Endothelial cell of umbilical vein (primary cell): ENCODE data around the gene PKD1. TPM values are rescaled to one million over a fixed set of nuclear protein-coding genes. Genes with fewer than 3 reads are reported as not detected.

Experiments used
- BruUV-seq: library from RNA; stranded (reverse); fragments of 400-500 nt; replicated peaks from 2 replicates; lab custom pipeline; 2021; lab: Mats Ljungman, UMichigan
- CTCF ChIA-PET: fragments of 300-600, 350-600 bp; sonication (Branson Sonifier 250); formaldehyde crosslinking; loops from one replicate; lab custom pipeline; 2021; ENCODE audit warnings: antibody characterized with exemption, inconsistent platforms; lab: Charles Lee
- POLR2A ChIA-PET: fragments of 300-600, 350-600 bp; sonication (Branson Sonifier 250); formaldehyde crosslinking; loops from one replicate; lab custom pipeline; 2021; ENCODE audit warnings: antibody characterized with exemption, inconsistent platforms; lab: Charles Lee
- DNase-seq: peaks from one replicate; pipeline ENCODE4 v3.0.0-alpha.2; 2011; ENCODE audit warnings: low read depth, low spot score
- FAIRE-seq: peaks from 2 replicates; lab custom pipeline; 2011; peaks lifted over from hg19 to GRCh38; lab: Jason Lieb, UNC
- H2AFZ ChIP-seq: 2 replicates; pipeline ENCODE4 v1.6.0; 2012; ENCODE audit warnings: low read depth, low read length, control low read depth, inconsistent platforms
- H3K27ac ChIP-seq: 2 replicates; pipeline ENCODE4 v1.5.1; 2011; ENCODE audit warnings: low read depth, mild to moderate bottlenecking, control low read depth, low read length, moderate library complexity; ENCODE audit not compliant: insufficient read depth
- H3K27me3 ChIP-seq, 2 experiments: 2 replicates each; pipeline versions ENCODE4 v1.6.0 to v1.6.1; 2011; ENCODE audit warnings: low read length in 2 of 2, mixed read lengths in 1 of 2; ENCODE audit not compliant: control insufficient read depth in 2 of 2, insufficient read depth in 2 of 2
- H3K36me3 ChIP-seq, 2 experiments: 2 replicates in 1 of 2; 3 replicates in 1 of 2; pipeline ENCODE4 v1.5.1; 2011; ENCODE audit warnings: low read length in 2 of 2, mild to moderate bottlenecking in 1 of 2, moderate library complexity in 1 of 2; ENCODE audit not compliant: control insufficient read depth in 2 of 2, insufficient read depth in 2 of 2; ENCODE audit errors: extremely low read depth in 1 of 2
- H3K4me1 ChIP-seq: 3 replicates; pipeline ENCODE4 v1.5.1; 2011; ENCODE audit warnings: mild to moderate bottlenecking, low read length; ENCODE audit not compliant: control insufficient read depth, insufficient read depth; ENCODE audit errors: extremely low read depth
- H3K4me2 ChIP-seq: 2 replicates; pipeline ENCODE4 v1.6.1; 2011; ENCODE audit warnings: low read length, control low read depth, mixed read lengths; ENCODE audit not compliant: insufficient read depth
- H3K4me3 ChIP-seq, 3 experiments: fragments of 200-600 bp in 1 of 3; sonication (generic), shearing (Covaris generic) in 1 of 3; replicated peaks in 1 of 3; 2 replicates each; pipeline ENCODE4 v1.5.1; 2011 to 2016; ENCODE audit warnings: control low read depth in 3 of 3, low read length in 3 of 3, mild to moderate bottlenecking in 2 of 3, inconsistent platforms in 1 of 3, low read depth in 1 of 3, moderate library complexity in 1 of 3; ENCODE audit not compliant: insufficient read depth in 1 of 3
- H3K79me2 ChIP-seq: 2 replicates; pipeline ENCODE4 v1.6.0; 2012; ENCODE audit warnings: low read length, inconsistent platforms; ENCODE audit not compliant: control insufficient read depth, insufficient read depth
- H3K9ac ChIP-seq: replicated peaks from 2 replicates; pipeline ENCODE3; 2011; ENCODE audit warnings: low read length, control low read depth; ENCODE audit not compliant: insufficient read depth; ENCODE audit errors: extremely low read depth
- H3K9me1 ChIP-seq: replicated peaks from 3 replicates; pipeline ENCODE4 v1.6.0; 2011; ENCODE audit warnings: mild to moderate bottlenecking, low read length; ENCODE audit not compliant: control insufficient read depth, insufficient read depth; ENCODE audit errors: extremely low read depth
- H3K9me3 ChIP-seq: replicated peaks from 2 replicates; pipeline ENCODE4 v1.5.1; 2012; ENCODE audit warnings: low read length, inconsistent platforms; ENCODE audit not compliant: control insufficient read depth, insufficient read depth
- H4K20me1 ChIP-seq: replicated peaks from 2 replicates; pipeline ENCODE3; 2011; ENCODE audit warnings: mild to moderate bottlenecking, low read length; ENCODE audit not compliant: control insufficient read depth, insufficient read depth; ENCODE audit errors: extremely low read depth
- EZH2 ChIP-seq: IDR thresholded peaks from 2 replicates; pipeline ENCODE4 v1.6.1; 2012; ENCODE audit warnings: borderline replicate concordance, low read depth, mild to moderate bottlenecking, moderate library complexity, low read length, inconsistent platforms; ENCODE audit not compliant: severe bottlenecking
- FOS ChIP-seq: IDR thresholded peaks from 2 replicates; pipeline ENCODE4 v1.6.1; 2011; ENCODE audit warnings: mild to moderate bottlenecking, low read length, moderate library complexity, borderline replicate concordance; ENCODE audit not compliant: insufficient read depth
- GATA2 ChIP-seq: IDR thresholded peaks from 2 replicates; pipeline ENCODE4 v1.7.0; 2011; ENCODE audit warnings: low read depth, mild to moderate bottlenecking, moderate library complexity, mixed read lengths, low read length; ENCODE audit not compliant: insufficient read length, insufficient read depth
- JUN ChIP-seq: IDR thresholded peaks from 2 replicates; pipeline ENCODE4 v1.6.1; 2011; ENCODE audit warnings: borderline replicate concordance, low read depth; ENCODE audit not compliant: insufficient read length, insufficient read depth
- MYC ChIP-seq: IDR thresholded peaks from one replicate; pipeline ENCODE4 v1.6.1; 2011; ENCODE audit warnings: mild to moderate bottlenecking, low read depth, low read length
- POLR2A ChIP-seq: IDR thresholded peaks from 2 replicates; pipeline ENCODE4 v1.6.1; 2012; ENCODE audit warnings: low read depth, mild to moderate bottlenecking, control low read depth, low read length
- POLR2AphosphoS5 ChIP-seq: IDR thresholded peaks from 2 replicates; pipeline ENCODE4 v1.6.1; 2012; ENCODE audit warnings: low read depth, mild to moderate bottlenecking, control low read depth, low read length, moderate library complexity; ENCODE audit not compliant: insufficient read depth
- dilution Hi-C: fragments of 300-500 bp; cut with MboI; formaldehyde crosslinking; loops from one replicate; pipeline ENCODE4 v1.15.0; 2019; ENCODE audit warnings: low sequenced_read_pairs; ENCODE audit not compliant: extremely low pct_ligation_motif_present
- intact Hi-C: fragments of 100-400 bp; cut with micrococcal nuclease; formaldehyde crosslinking; loops from one replicate; pipeline ENCODE4 v1.10.0; 2022
- polyA plus RNA-seq, 4 experiments: library from polyadenylated mRNA; depleted of rRNA in 3 of 4; stranded (reverse) in 3 of 4; unstranded in 1 of 4; fragments of >200 nt; gene quantifications; 2 replicates each; pipeline versions ENCODE4 v1.2.1 to v1.2.3, GENCODE V29; 2011 to 2012; ENCODE audit warnings: missing spikeins in 1 of 4
- total RNA-seq: library from RNA; stranded (reverse); gene quantifications from 2 replicates; pipeline ENCODE4 v1.2.3, GENCODE V29; 2021
- TF ChIP-seq, protein P1 (sequence below), 2 donors: IDR thresholded peaks; 1 replicate in 1 of 2; 2 replicates in 1 of 2; pipeline ENCODE4 v1.5.1; 2011; ENCODE audit warnings: low read length in 2 of 2, mild to moderate bottlenecking in 2 of 2, moderate library complexity in 2 of 2, control low read depth in 1 of 2, inconsistent platforms in 1 of 2, low read depth in 1 of 2; ENCODE audit not compliant: insufficient read depth in 1 of 2; ENCODE audit errors: extremely low read depth in 1 of 2
- TF ChIP-seq, protein P2 (sequence below): IDR thresholded peaks from 2 replicates; pipeline ENCODE4 v1.6.1; 2011; ENCODE audit not compliant: insufficient read depth, insufficient read length

PKD1 gene
- total and polyA plus RNA-seq, 2 donors (not counting 3 experiments of a cell fraction or from before 2014, with no cell fraction given) = 52.5 to 102 TPM

DNA sequence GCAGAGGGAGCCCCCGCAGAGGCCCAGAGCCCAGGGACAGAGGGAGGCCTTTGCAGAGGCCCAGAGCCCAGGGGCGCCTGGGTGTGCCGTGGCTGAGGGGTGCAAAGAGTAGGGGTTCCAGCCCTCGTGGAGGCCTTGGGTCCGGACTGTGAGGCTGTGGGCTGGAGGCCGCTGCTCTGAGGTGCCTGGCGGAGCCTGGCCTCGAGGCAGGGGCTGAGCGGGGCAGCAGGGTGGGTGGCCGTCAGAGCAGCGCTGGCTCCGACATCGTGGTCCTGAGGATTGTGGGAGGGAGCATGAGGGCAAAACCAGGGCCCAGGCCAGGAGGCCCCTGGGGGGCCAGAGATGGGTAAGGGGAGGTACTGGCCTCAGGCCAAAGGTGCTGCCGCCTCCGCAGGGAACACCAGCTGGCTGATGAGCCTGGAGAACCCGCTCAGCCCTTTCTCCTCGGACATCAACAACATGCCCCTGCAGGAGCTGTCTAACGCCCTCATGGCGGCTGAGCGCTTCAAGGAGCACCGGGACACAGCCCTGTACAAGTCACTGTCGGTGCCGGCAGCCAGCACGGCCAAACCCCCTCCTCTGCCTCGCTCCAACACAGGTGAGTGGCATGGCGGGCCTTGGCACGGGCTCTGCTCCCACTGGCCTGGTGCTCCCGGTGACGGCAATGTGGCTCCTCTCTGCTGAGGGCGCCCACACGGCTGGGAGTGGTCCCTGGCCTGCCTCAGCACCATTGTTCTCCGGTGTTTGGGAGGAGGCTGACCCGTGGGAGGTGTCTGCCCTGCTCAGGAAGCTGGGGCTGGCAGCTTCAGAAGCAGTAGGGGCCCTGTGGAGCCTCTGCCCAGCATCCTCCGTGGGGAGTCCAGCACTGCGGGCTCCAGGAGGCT lies 54.3 kb downstream of the PKD1 start:
- FAIRE-seq (no peak), DNase-seq (no peak)
- POLR2A ChIA-PET = no interaction called here
- CTCF ChIA-PET = interaction anchor here (2.2 to 2.3 kb wide), 2 partner anchors 9 to 58 kb away, joined by 6 to 8 read pairs; no protein-coding TSS in a partner anchor
- Histone ChIP-seq H3K9ac (no peak overlapping the region), H3K9me3 (no peaks in the 10 kb centered on the region), H3K4me1 (no peaks in the 10 kb centered on the region), H3K4me3 (no peak overlapping the region), H3K4me2 (no peak overlapping the region), H2AFZ (no peak overlapping the region), H4K20me1 (no peaks in the 10 kb centered on the region), H3K36me3 (peaks cover 0 to 59% of the 10 kb centered on the region in 2 experiments), H3K27me3 (no peaks in the 10 kb centered on the region), H3K27ac (no peak overlapping the region), H3K9me1 (no peaks in the 10 kb centered on the region), H3K79me2 (no peaks in the 10 kb centered on the region)
- TF ChIP-seq, protein P1, sequence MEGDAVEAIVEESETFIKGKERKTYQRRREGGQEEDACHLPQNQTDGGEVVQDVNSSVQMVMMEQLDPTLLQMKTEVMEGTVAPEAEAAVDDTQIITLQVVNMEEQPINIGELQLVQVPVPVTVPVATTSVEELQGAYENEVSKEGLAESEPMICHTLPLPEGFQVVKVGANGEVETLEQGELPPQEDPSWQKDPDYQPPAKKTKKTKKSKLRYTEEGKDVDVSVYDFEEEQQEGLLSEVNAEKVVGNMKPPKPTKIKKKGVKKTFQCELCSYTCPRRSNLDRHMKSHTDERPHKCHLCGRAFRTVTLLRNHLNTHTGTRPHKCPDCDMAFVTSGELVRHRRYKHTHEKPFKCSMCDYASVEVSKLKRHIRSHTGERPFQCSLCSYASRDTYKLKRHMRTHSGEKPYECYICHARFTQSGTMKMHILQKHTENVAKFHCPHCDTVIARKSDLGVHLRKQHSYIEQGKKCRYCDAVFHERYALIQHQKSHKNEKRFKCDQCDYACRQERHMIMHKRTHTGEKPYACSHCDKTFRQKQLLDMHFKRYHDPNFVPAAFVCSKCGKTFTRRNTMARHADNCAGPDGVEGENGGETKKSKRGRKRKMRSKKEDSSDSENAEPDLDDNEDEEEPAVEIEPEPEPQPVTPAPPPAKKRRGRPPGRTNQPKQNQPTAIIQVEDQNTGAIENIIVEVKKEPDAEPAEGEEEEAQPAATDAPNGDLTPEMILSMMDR (IDR thresholded peaks at IDR 0.05; ENCODE audit: extremely low read depth in 1 of 2, insufficient read depth in 1 of 2, low read depth in 1 of 2, low read length in 2 of 2) = no peak
- TF ChIP-seq, protein P2, sequence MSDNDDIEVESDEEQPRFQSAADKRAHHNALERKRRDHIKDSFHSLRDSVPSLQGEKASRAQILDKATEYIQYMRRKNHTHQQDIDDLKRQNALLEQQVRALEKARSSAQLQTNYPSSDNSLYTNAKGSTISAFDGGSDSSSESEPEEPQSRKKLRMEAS = no peak
- TF ChIP-seq POLR2AphosphoS5 = no peak
- TF ChIP-seq MYC = no peak
- TF ChIP-seq EZH2 = no peak
- no peak for TF ChIP-seq POLR2A
- no peak for TF ChIP-seq FOS
- TF ChIP-seq GATA2 = no peak
- no peak for TF ChIP-seq JUN
- intact Hi-C loops (no loop called here), dilution Hi-C loops (no loop called here)
- no TSS peak for BruUV-seq
